Small intestine (tissue), 7 donors: ENCODE measurements around the gene PGM2. TPM values are rescaled to one million over a fixed set of nuclear protein-coding genes. Genes with fewer than 3 reads are reported as not detected.

Experiments
- DNase-seq, 2 donors: peaks; one replicate each; pipeline versions ENCODE4 v3.0.0 to v3.0.0-alpha.2; 2013
- FAIRE-seq: peaks from 2 replicates; lab custom pipeline; 2012; peaks lifted over from hg19 to GRCh38; lab: Jason Lieb, UNC
- H3K27ac ChIP-seq, 3 donors: one replicate each; pipeline ENCODE4 v1.5.1; 2013; ENCODE audit warnings: low read length in 2 of 3, mild to moderate bottlenecking in 2 of 3, control low read depth in 1 of 3, inconsistent platforms in 1 of 3, low read depth in 1 of 3, moderate library complexity in 1 of 3
- H3K27me3 ChIP-seq, 3 donors: one replicate each; pipeline ENCODE4 v1.6.1; 2013; ENCODE audit warnings: low read length in 3 of 3, inconsistent platforms in 1 of 3; ENCODE audit not compliant: control insufficient read depth in 3 of 3, insufficient read depth in 3 of 3
- H3K36me3 ChIP-seq, 3 donors: one replicate each; pipeline ENCODE4 v1.6.1; 2013; ENCODE audit warnings: low read length in 3 of 3, inconsistent platforms in 1 of 3, low read depth in 1 of 3, mild to moderate bottlenecking in 1 of 3, moderate library complexity in 1 of 3; ENCODE audit not compliant: control insufficient read depth in 3 of 3, insufficient read depth in 2 of 3
- H3K4me1 ChIP-seq, 3 donors: one replicate each; pipeline ENCODE4 v1.6.1; 2013; ENCODE audit warnings: low read length in 2 of 3, inconsistent platforms in 1 of 3, low read depth in 1 of 3, mild to moderate bottlenecking in 1 of 3, moderate library complexity in 1 of 3; ENCODE audit not compliant: control insufficient read depth in 3 of 3, insufficient read depth in 2 of 3
- H3K4me3 ChIP-seq, 3 donors: one replicate each; pipeline ENCODE4 v1.5.1; 2013; ENCODE audit warnings: low read length in 3 of 3, control low read depth in 1 of 3, inconsistent platforms in 1 of 3, low read depth in 1 of 3, mild to moderate bottlenecking in 1 of 3, moderate library complexity in 1 of 3
- H3K9me3 ChIP-seq, 2 donors: one replicate each; pipeline ENCODE4 v1.6.1; 2013; ENCODE audit warnings: low read depth in 1 of 2, low read length in 1 of 2; ENCODE audit not compliant: control insufficient read depth in 2 of 2, insufficient read depth in 1 of 2
- WGBS, 3 donors: extraction: QIAGEN DNeasy Blood & Tissue Kit; methylation state at CpG; one replicate each; pipeline ENCODE4 v1.1.7; 2013; 5-methylcytosine and 5-hydroxymethylcytosine counted together
- polyA plus RNA-seq, 4 donors: library from polyadenylated mRNA; stranded (reverse) in 3 of 4; unstranded in 1 of 4; fragments of 200-250 nt in 3 of 4; fragments of 120-200 nt in 1 of 4; gene quantifications; one replicate each; pipeline versions ENCODE4 v1.2.1 to v1.2.3, GENCODE V29; 2013
- donor health status: healthy with polysubstance abuse.
- donor health status: control.
- donor health status: control.
- donor health status: Bipolar disorder and iron deficiency.
- donor health status: healthy.

PGM2 gene
- polyA plus RNA-seq, 4 donors = 6.3 to 34.0 (median 11.9) TPM

- no peaks in the 10 kb centered on the region for H3K27me3 ChIP-seq
- FAIRE-seq (no peak), DNase-seq (no peak)
- WGBS, 3 donors = 65 to 74% (median 72%) methylated on average over 5 of the region's 5 CpGs
- H3K4me3 ChIP-seq = no peak overlapping the region
- no peaks in the 10 kb centered on the region for H3K4me1 ChIP-seq
- no peaks in the 10 kb centered on the region for H3K9me3 ChIP-seq
- no peak overlapping the region for H3K27ac ChIP-seq
- H3K36me3 ChIP-seq = peaks cover 5 to 44% (median 10%) of the 10 kb centered on the region in 3 donors
These were observed 20.9 kb downstream of the PGM2 start for GRCh38 chr4:37847311-37847884.

GRCh38 chr4:37852376-37852775 is 25.9 kb downstream of the PGM2 start:
- FAIRE-seq = no peak
- Histone ChIP-seq H3K27ac (no peak overlapping the region), H3K27me3 (no peaks in the 10 kb centered on the region), H3K4me1 (no peaks in the 10 kb centered on the region), H3K9me3 (no peaks in the 10 kb centered on the region), H3K36me3 (peaks cover 7 to 42% (median 11%) of the 10 kb centered on the region in 3 donors), H3K4me3 (no peak overlapping the region)
- no peak for DNase-seq
- 85 to 95% (median 92%) methylated on average over 2 of the region's 2 CpGs for WGBS, 3 donors

- DNase-seq (no peak), FAIRE-seq (no peak)
- Histone ChIP-seq H3K36me3 (peaks cover 3 to 21% (median 8%) of the 10 kb centered on the region in 3 donors), H3K27me3 (no peaks in the 10 kb centered on the region), H3K4me3 (no peak overlapping the region), H3K9me3 (no peaks in the 10 kb centered on the region), H3K4me1 (no peaks in the 10 kb centered on the region), H3K27ac (no peak overlapping the region)
- WGBS, 3 donors = 90 to 97% (median 96%) methylated on average over 4 of the region's 4 CpGs
These were observed 31.6 kb downstream of the PGM2 start for GRCh38 chr4:37858112-37858511.

- FAIRE-seq = no peak
- Histone ChIP-seq H3K27me3 (no peaks in the 10 kb centered on the region), H3K9me3 (no peaks in the 10 kb centered on the region), H3K27ac (no peak overlapping the region), H3K36me3 (peaks cover 5 to 18% (median 8%) of the 10 kb centered on the region in 3 donors), H3K4me1 (no peaks in the 10 kb centered on the region), H3K4me3 (no peak overlapping the region)
- peak in 1 of 2 donors; percentile 24 for DNase-seq
These were observed 32.4 kb downstream of the PGM2 start for GRCh38 chr4:37858872-37859271.

GRCh38 chr4:37860266-37860665 is 33.8 kb downstream of the PGM2 start:
- H3K36me3 ChIP-seq = peaks cover 5 to 15% (median 5%) of the 10 kb centered on the region in 3 donors
- WGBS, 3 donors = 88 to 100% (median 97%) methylated on average over 1 of the region's 1 CpG
- FAIRE-seq = no peak
- no peaks in the 10 kb centered on the region for H3K4me1 ChIP-seq
- no peak overlapping the region for H3K4me3 ChIP-seq
- H3K27me3 ChIP-seq = no peaks in the 10 kb centered on the region
- no peaks in the 10 kb centered on the region for H3K9me3 ChIP-seq
- H3K27ac ChIP-seq = no peak overlapping the region
- DNase-seq = no peak

GRCh38 chr4:37862961-37863360 is 36.5 kb downstream of the PGM2 start:
- Histone ChIP-seq H3K27ac (no peak overlapping the region), H3K4me3 (no peak overlapping the region), H3K36me3 (peaks cover 2 to 9% (median 5%) of the 10 kb centered on the region in 3 donors), H3K4me1 (no peaks in the 10 kb centered on the region), H3K27me3 (no peaks in the 10 kb centered on the region), H3K9me3 (no peaks in the 10 kb centered on the region)
- no peak for FAIRE-seq
- 93 to 99% (median 96%) methylated on average over 4 of the region's 4 CpGs for WGBS, 3 donors
- no peak for DNase-seq

- Histone ChIP-seq H3K27me3 (no peaks in the 10 kb centered on the region), H3K27ac (no peak overlapping the region), H3K4me3 (no peak overlapping the region), H3K36me3 (peaks cover 2 to 6% (median 5%) of the 10 kb centered on the region in 3 donors), H3K9me3 (no peaks in the 10 kb centered on the region), H3K4me1 (no peaks in the 10 kb centered on the region)
- DNase-seq (no peak), FAIRE-seq (no peak)
- 76 to 84% (median 79%) methylated on average over 4 of the region's 4 CpGs for WGBS, 3 donors
These were observed 38.3 kb downstream of the PGM2 start for GRCh38 chr4:37864786-37865185.

- WGBS, 3 donors = 84 to 95% (median 88%) methylated on average over 3 of the region's 3 CpGs
- Histone ChIP-seq H3K36me3 (peaks cover 2 to 6% (median 5%) of the 10 kb centered on the region in 3 donors), H3K4me1 (no peaks in the 10 kb centered on the region), H3K9me3 (no peaks in the 10 kb centered on the region), H3K27me3 (no peaks in the 10 kb centered on the region), H3K27ac (no peak overlapping the region), H3K4me3 (no peak overlapping the region)
- FAIRE-seq (no peak), DNase-seq (no peak)
These were observed 39.0 kb downstream of the PGM2 start for GRCh38 chr4:37865450-37865849.

GRCh38 chr4:37867102-37867501 is 40.6 kb downstream of the PGM2 start:
- WGBS, 3 donors = 85 to 94% (median 89%) methylated on average over 3 of the region's 3 CpGs

More at GRCh38 chr4:37867102-37867501, 40.6 kb downstream of the PGM2 start:
- no peak for FAIRE-seq
- H3K27me3 ChIP-seq = no peaks in the 10 kb centered on the region
- H3K27ac ChIP-seq = no peak overlapping the region
- DNase-seq = no peak
- H3K4me1 ChIP-seq = no peaks in the 10 kb centered on the region
- H3K36me3 ChIP-seq = peaks cover 0 to 6% (median 5%) of the 10 kb centered on the region in 3 donors
- no peak overlapping the region for H3K4me3 ChIP-seq
- no peaks in the 10 kb centered on the region for H3K9me3 ChIP-seq
